Measurements from ENCODE around the gene ZNRF1. TPM values are rescaled to one million over a fixed set of nuclear protein-coding genes. Genes with fewer than 3 reads are reported as not detected.

ZNRF1 gene
- total RNA-seq, 1 donor: 20.7 TPM

GRCh38 chr16:75064403-75065148, 65.8 kb downstream of the ZNRF1 start:
- no peak overlapping the region for H3K4me3 ChIP-seq (ENCODE audit: low read depth, low read length)
- TF ChIP-seq CTCF (IDR thresholded peaks at IDR 0.05; ENCODE audit: insufficient read depth, low read depth, low read length): no peak
- no peak for DNase-seq (ENCODE audit: low read depth)

GRCh38 chr16:75065149-75065505, 66.3 kb downstream of the ZNRF1 start:
- DNase-seq (ENCODE audit: low read depth): no peak
- H3K4me3 ChIP-seq (ENCODE audit: low read depth, low read length): no peak overlapping the region
- no peak for TF ChIP-seq CTCF (IDR thresholded peaks at IDR 0.05; ENCODE audit: insufficient read depth, low read depth, low read length)

GRCh38 chr16:75065521-75066149, 66.8 kb downstream of the ZNRF1 start:
- no peak for TF ChIP-seq CTCF (IDR thresholded peaks at IDR 0.05; ENCODE audit: insufficient read depth, low read depth, low read length)
- no peak overlapping the region for H3K4me3 ChIP-seq (ENCODE audit: low read depth, low read length)
- DNase-seq (ENCODE audit: low read depth): no peak

GRCh38 chr16:75066861-75067447, 68.1 kb downstream of the ZNRF1 start:
- TF ChIP-seq CTCF (IDR thresholded peaks at IDR 0.05; ENCODE audit: insufficient read depth, low read depth, low read length): no peak
- no peak for DNase-seq (ENCODE audit: low read depth)
- no peak overlapping the region for H3K4me3 ChIP-seq (ENCODE audit: low read depth, low read length)

- DNase-seq (ENCODE audit: low read depth): no peak
- no peak overlapping the region for H3K4me3 ChIP-seq (ENCODE audit: low read depth, low read length)
Measured at GRCh38 chr16:75068085-75069031, 69.5 kb downstream of the ZNRF1 start.

More at GRCh38 chr16:75068085-75069031, 69.5 kb downstream of the ZNRF1 start:
- TF ChIP-seq CTCF (IDR thresholded peaks at IDR 0.05; ENCODE audit: insufficient read depth, low read depth, low read length): no peak
